HG03565 (cell line): ENCODE results near the gene SUGCT.

Experiments
- ATAC-seq: cut with Tn5 transposase; IDR thresholded peaks from one replicate; pipeline ENCODE4 v1.9.1; 2021; ENCODE audit warnings: mild to moderate bottlenecking, moderate library complexity; ENCODE audit not compliant: unreplicated experiment

Gene SUGCT

GRCh38 chr7:40887099-40887498 lies 752.3 kb downstream of the SUGCT start:
- ATAC-seq: no peak

GRCh38 chr7:40888499-40888898 lies 753.7 kb downstream of the SUGCT start:
- ATAC-seq: no peak

DNA sequence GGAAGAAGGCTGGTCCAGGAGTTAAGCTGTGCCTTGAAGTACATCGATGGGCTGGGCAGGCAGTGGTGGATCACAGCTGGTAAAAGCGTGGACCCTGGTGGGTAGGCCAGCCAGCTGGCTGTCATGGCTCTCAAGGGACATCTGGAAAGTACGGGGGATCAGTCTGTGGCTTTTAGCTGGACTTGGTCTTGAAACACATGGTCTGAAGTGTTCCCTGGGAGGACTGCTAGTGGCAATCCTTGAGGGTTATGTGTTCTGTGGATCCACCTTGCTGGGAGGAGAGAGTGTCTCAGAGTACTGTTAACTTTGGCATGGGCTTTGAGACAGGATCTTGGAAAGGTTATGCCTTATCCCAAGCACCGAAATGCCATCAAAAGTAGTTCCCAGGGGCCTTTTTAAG lies 754.3 kb downstream of the SUGCT start:
- ATAC-seq: no peak

DNA sequence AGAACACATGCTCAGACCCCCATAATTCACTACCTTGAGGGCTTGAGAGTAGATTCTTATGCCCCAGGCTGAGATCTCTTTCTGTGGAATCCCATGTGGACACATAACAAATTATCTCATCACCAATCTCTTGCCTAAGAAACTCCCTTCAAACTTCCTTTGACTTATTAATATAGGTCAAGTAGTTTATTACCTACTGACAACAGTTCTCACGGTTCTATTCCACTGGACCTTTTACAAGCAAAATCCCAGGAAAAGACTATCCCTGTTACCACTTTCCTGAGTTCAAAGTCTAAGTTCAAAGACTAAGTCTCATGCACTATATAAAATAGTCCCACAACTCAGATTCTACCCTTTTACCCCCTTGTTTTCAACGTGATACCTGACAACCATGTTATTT lies 754.7 kb downstream of the SUGCT start:
- ATAC-seq: no peak

DNA sequence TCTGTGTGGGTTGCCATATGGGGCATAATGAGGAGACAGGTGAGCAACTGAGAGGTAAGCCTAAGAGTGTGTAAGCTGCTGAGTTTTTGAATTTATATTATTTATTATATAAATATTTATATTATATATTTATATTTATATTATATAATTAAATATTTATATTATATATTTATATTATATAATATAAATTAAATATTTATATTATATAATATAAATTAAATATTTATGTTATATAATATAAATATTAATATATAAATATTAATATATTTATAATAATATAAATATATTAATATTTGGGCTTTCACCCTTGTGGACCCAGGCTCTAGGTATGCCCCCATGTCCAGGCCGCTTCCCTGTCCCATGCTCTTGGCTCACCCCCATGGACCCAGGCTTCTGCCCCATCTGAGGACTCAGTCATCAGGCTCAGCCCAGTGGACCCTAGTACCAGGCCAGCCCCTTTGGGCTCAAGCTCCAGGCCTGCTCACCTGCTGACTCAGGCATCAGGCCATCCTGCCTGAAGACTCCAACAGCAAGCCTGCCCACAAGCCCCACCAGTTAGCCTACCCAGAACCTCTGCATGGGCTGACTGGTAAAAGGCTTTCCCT lies 755.4 kb downstream of the SUGCT start:
- no peak for ATAC-seq

DNA sequence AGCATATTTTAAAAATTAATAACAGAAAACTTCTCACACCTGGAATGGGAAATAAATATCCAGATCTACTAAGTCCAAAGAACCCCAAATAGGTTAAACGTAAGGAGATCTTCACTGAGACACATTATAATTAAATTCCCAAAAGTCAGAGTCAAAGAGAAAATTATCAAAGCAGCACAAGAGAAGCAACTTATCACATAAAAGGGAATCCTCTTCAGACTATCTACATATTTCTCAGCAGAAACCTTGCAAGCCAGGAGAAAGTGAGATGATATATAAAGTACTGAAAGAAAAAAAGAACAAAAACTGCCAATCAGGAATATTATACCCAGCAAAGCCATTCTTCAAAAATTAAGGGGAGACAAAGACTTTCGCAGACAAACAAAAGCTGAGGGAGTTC lies 756.4 kb downstream of the SUGCT start:
- ATAC-seq: no peak

- no peak for ATAC-seq
Measured at GRCh38 chr7:40899151-40899550, 764.3 kb downstream of the SUGCT start.

DNA sequence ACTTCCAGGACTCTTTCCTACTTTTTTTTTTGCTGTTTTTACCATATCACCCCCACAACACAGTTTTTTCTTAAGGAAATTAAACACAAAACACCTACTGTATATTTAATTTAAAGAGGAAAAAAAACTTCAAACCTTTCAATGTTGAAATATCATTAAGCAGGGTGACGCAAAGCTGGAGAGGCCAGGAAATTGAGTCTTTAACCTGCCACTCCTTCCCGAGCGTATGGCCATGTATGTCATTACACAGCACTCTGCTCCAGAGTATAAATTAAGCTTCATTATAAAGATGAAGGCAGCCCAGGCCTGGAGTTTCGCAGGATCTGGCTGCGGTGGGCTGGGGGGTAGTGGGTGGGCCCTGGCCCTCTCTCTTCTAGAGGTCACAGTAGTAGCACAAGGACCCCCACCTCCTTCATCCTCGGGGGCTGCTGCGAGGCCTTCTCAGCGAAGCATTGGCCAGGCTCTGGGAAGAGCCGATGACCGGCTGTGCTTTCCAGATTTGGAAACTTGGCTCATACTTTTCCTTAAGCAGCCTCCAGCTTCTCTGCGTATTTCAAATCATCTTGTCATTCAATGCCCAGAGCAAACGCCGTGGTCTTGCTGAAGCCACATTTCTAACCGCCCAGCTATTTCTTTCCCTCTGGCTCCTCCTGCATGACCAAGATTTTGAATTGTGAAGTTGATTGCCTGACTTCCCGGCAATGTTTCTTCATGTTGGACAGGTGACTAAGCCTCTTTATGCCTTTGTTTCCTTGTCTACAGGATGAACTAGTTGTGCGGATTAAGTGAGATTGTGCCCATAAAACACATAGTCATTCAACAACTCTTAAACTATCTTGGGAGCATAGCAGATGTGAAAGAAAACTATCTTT lies 765.1 kb downstream of the SUGCT start:
- no peak for ATAC-seq

GRCh38 chr7:40903872-40904271 lies 769.1 kb downstream of the SUGCT start:
- no peak for ATAC-seq

GRCh38 chr7:40907286-40907685 lies 772.5 kb downstream of the SUGCT start:
- ATAC-seq: no peak

GRCh38 chr7:40909346-40909980 lies 774.7 kb downstream of the SUGCT start:
- no peak for ATAC-seq
